ENCODE data around the gene OCLN.
"Not testable (repeated sequence)": the region's sequence is repeated elsewhere in the genome, so short reads cannot be mapped to it uniquely, and the experiment has no call there.

Gene OCLN

GRCh38 chr5:69491838-69492390, 676 bp upstream of the OCLN start:
- DNase-seq = no peak

- peak in 1 of 2 experiments; percentile 28 for DNase-seq
Observed at GRCh38 chr5:69492923-69493395, 369 bp downstream of the OCLN start.

- DNase-seq = peak in 1 of 2 experiments; percentile 34
Observed at GRCh38 chr5:69493396-69494133, 975 bp downstream of the OCLN start.

GRCh38 chr5:69494452-69494851, 1.9 kb downstream of the OCLN start:
- no peak for DNase-seq

GRCh38 chr5:69497006-69497520, 4.5 kb downstream of the OCLN start:
- DNase-seq = no peak

GRCh38 chr5:69498384-69498783, 5.8 kb downstream of the OCLN start:
- no peak for DNase-seq

GRCh38 chr5:69502367-69502766, 9.8 kb downstream of the OCLN start:
- no peak for DNase-seq

GRCh38 chr5:69502767-69503488, 10.3 kb downstream of the OCLN start:
- DNase-seq = no peak

- DNase-seq = no peak
Observed at GRCh38 chr5:69504036-69504435, 11.4 kb downstream of the OCLN start.

GRCh38 chr5:69505306-69505705, 12.7 kb downstream of the OCLN start:
- DNase-seq = no peak

GRCh38 chr5:69509212-69509611, 16.6 kb downstream of the OCLN start:
- no peak for DNase-seq

GRCh38 chr5:69510694-69511093, 18.1 kb downstream of the OCLN start:
- DNase-seq = no peak

- DNase-seq = no peak
Observed at GRCh38 chr5:69512740-69513260, 20.2 kb downstream of the OCLN start.

GRCh38 chr5:69515570-69515969, 23.0 kb downstream of the OCLN start:
- DNase-seq = not testable (repeated sequence)

GRCh38 chr5:69516769-69517168, 24.2 kb downstream of the OCLN start:
- no peak for DNase-seq

- DNase-seq = no peak
Observed at GRCh38 chr5:69517763-69518212, 25.2 kb downstream of the OCLN start.

- no peak for DNase-seq
Observed at GRCh38 chr5:69519285-69519684, 26.7 kb downstream of the OCLN start.

- no peak for DNase-seq
Observed at GRCh38 chr5:69522035-69522434, 29.4 kb downstream of the OCLN start.

GRCh38 chr5:69525490-69525889, 32.9 kb downstream of the OCLN start:
- no peak for DNase-seq

GRCh38 chr5:69526660-69527059, 34.1 kb downstream of the OCLN start:
- no peak for DNase-seq

- no peak for DNase-seq
Observed at GRCh38 chr5:69527128-69527770, 34.7 kb downstream of the OCLN start.

- no peak for DNase-seq
Observed at GRCh38 chr5:69528035-69528434, 35.4 kb downstream of the OCLN start.

GRCh38 chr5:69528609-69529008, 36.0 kb downstream of the OCLN start:
- DNase-seq = no peak

Data from NCI-H524 (cell line).